ENCODE data around the gene MPPED2.

Gene MPPED2

GRCh38 chr11:30454111-30454510, 132.0 kb downstream of the MPPED2 start:
- no peak for DNase-seq (ENCODE audit: low read depth in 2 of 2)

DNA sequence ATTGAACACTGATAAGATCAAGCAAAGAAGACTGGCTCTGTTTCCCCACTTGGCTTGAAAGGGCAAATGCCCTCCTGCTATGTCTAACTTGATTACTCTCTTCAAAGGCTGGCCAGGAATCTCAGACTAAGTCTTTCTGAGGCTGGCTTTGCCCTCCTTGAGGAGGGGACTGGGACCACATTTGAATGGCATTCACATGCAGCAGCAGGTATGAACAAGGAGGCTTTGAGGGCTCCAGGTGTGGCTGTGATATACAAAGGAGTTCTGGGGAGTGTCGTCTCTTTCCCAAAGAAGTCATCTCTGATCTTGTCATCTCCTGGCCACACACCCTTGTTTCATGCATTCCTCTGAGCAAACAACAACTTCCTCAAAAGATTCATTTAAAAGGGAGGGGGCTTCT, 132.4 kb downstream of the MPPED2 start:
- no peak for DNase-seq (ENCODE audit: low read depth in 2 of 2)

GRCh38 chr11:30452842-30453241, 133.3 kb downstream of the MPPED2 start:
- no peak for DNase-seq (ENCODE audit: low read depth in 2 of 2)

DNA sequence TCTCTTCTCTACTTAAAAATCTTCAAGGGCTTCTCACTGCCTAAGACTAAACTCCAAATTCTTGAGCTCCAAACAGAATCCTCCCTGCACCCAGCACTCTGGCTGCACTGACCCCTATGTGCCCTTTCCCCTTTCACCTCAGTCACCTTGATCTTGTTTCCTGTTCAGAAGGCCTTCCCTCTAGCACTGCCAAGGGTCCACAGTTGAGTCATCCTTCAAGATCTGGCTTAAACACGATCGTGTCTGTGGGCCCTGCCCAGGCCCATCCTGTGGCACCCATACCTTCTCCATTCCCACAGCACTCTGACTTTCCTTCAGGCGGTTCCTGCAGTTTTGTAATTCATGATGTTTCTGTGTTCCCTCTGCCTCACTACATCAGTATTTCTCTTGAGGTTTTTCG, 134.0 kb downstream of the MPPED2 start:
- DNase-seq (ENCODE audit: low read depth in 2 of 2), result no peak

DNA sequence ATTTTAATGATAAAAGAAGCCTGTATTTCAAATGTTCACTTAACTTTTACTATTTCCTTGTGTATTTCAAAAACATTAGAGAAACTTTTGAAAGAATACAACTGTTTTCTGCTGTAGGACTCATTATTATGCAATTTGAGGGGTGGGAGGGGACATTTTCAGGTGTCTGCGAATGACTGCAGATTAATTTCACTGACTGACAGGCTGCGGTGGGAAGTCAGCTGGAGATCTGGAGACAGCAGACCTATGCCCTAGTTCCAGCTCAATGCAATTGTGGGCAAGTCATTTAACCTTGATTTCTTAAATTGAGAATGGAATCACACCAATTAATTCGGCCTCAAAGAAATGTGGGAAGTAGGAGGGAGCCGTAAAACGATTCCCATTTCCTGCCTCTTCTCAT, 134.5 kb downstream of the MPPED2 start:
- no peak for DNase-seq (ENCODE audit: low read depth in 2 of 2)

GRCh38 chr11:30451167-30451566, 135.0 kb downstream of the MPPED2 start:
- no peak for DNase-seq (ENCODE audit: low read depth in 2 of 2)

DNA sequence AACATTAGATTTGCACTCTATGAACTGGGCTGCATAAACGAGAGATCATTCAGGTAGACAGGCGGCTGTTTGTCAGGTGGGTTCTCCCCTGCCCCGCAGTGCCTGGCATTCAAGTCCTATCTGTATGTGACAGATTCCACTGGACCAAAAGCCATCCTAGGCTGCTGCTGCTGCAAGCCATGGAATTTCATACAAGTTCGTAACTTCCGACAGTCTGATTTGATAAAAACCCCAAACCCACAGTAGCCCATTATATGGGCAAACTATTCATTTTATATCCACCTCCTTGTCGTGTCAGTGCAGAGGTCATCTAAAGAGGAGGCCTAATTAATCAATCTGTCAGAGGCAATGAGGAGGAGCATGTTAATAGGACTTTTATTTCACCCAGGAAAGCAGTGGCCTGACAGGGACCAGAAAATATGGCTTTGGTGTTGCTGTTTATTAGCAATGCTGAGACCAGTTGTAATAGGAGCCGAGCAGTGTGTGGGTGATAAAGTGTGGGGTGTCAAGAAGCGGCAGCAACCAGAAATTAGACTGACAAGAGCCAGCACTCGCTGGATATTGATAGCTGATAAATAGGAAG, 139.0 kb downstream of the MPPED2 start:
- DNase-seq (ENCODE audit: low read depth in 2 of 2), result no peak

GRCh38 chr11:30446520-30446919, 139.6 kb downstream of the MPPED2 start:
- no peak for DNase-seq (ENCODE audit: low read depth in 2 of 2)

DNA sequence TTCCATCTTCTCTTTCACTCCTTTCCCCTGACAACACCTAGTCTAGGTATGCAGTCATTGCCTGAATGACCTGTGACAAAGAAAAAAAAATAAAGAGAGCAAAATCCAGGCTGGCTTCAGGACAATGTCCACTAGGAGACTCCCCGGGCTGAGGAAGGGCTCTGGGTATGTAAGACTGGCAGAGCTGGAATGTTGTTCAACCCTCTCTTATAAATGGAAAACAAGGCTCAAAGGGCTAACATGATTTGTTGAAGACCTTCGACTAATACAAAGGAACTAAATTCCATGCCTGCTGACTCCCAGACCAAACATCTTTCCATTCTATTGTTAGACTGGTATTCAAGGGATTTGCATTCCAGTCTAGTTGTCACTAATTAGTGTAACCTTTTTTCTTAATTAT, 141.1 kb downstream of the MPPED2 start:
- DNase-seq (ENCODE audit: low read depth in 2 of 2), result no peak

DNA sequence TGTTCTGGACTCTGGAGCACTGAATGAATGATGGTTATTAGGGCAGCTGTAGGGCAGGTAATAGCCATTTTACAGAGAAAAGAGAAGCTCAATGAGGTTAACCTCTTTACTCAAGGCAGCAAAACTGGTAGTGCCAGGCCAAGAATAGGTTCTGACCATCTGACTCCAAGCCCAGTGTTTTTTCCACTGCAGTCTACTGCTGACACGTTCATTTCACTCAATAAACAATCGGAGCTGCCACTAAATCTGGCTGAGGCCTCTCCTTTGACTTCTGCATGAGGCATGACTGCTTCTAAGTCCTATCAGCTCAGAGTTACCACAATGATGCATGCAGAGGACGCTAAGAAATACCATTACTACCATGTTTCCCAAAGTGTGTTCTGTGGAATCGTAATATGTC, 145.6 kb downstream of the MPPED2 start:
- no peak for DNase-seq (ENCODE audit: low read depth in 2 of 2)

DNA sequence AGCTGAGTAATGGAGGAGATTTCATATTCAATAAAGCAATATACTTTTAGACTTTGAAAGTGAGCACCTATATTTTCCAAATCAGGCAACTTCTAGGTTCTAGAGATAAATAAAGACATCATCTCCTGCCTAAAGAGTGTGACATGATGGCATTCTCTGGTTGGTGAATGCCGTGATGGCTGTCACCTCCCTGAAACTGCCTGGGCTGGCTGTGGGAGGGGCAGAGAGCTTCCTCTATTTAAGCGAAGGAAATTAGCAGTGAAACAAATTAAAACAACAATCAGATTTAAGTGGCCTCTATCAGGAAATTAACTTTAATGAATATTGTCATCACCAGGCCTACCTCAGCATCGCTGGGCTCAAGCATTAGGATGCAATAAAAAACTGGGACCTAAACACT, 149.4 kb downstream of the MPPED2 start:
- DNase-seq (ENCODE audit: low read depth in 2 of 2), result no peak

DNA sequence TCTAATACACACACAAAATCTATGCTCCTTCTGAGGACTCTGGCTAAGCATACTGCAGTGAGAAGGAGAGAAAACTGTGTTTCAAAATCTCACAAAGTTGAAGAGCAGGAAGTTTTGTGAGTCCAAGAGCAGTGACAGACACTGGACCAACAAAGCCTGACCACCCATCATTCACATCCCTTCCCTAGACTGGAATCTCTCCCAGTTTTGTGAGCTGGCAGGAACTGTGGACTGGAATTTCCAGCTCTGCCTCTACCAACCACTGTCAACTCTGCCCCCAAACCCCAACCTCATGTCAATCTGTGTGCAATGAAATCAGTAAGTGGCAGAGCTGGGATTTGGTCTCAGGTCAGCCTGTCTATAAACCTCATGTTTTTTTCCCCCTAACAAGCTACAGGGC, 150.7 kb downstream of the MPPED2 start:
- DNase-seq (ENCODE audit: low read depth in 2 of 2), result no peak

DNA sequence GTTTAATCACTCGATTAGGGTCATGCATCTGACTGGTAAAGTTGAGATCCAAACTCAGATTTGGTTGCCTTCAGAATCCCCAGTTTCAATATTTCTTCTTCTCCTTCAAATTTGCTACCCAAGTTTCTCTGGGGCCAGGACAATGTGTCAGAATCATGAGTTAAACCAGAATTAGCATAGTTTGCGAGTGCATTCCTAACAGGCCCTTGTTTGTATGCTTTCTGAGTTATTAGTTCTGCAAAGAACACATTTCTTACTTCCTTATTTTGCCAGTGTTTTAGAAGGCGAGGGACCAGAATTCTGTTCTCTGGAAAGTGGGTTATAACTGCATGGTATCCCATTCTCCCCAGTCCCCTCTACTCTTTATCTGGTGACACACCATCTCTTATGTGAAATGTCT, 151.3 kb downstream of the MPPED2 start:
- DNase-seq (ENCODE audit: low read depth in 2 of 2), result no peak

DNA sequence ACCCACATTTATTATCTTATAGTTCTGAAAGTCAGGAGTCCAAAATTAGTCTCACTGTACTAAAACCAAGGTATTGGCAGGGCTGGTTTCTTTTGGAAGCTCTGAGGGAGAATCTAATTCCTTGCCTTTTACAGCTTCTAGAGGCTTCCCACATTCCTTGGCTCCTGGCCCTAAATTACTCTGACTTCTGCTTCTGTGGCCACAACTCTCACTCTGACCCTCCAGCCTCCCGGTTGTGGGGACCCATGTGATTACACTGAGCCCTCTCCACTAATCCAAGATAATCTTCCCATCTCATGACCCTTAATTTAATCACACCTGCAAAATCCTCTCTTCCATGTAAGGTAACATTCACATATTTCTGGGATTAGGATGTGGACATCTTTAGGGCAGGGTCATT, 152.3 kb downstream of the MPPED2 start:
- no peak for DNase-seq (ENCODE audit: low read depth in 2 of 2)

DNA sequence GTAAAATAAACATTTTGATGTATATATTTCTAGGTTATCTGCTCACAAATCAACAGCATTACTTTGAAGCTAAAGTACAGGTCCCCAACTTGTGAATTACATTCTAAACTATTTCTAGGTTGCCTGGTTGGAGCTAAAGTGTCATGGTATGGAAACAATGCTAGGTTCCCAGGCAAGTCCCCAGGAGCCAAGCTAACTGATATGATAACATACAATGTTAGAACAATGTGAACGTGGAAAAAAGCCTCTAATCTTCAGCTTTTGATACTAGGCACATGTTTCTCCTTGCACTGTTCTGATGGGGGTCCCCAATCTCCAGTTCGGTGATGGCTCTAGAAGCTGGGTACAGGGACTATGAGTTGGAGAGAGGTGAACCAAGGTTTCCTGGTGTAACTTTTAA, 153.4 kb downstream of the MPPED2 start:
- no peak for DNase-seq (ENCODE audit: low read depth in 2 of 2)

GRCh38 chr11:30432178-30432577, 154.0 kb downstream of the MPPED2 start:
- DNase-seq (ENCODE audit: low read depth in 2 of 2), result no peak

DNA sequence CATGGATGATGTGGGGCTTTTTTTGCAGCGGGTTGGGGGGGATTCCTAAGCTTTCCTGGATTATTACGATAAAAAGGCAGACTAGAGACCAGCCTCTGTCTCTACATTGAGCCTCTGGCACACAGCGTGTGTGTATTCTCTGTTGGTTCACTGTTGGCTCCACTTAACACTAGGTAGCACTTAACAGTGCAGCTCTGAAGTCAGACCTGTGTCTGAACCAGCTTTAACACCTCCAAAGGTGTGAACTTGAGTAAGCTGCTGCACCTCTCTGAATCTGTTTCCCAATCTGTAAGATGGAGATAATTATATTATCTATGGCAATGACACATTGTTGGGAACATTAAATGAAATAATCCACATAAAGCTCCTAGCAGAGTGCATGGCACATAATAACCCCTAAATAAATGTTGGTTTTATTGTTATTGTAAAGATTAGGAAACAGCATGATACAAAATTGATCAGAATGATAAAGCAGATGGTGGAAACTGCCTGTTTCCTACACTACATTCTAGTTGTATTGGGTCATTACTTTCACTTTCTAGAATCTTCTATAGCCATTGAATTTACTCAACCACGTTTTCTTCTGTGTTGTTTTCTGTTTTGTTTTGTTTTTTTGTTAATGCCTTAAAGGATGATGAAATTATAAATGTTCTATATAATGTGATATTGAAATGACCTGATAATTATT, 154.9 kb downstream of the MPPED2 start:
- DNase-seq (ENCODE audit: low read depth in 2 of 2), result no peak

DNA sequence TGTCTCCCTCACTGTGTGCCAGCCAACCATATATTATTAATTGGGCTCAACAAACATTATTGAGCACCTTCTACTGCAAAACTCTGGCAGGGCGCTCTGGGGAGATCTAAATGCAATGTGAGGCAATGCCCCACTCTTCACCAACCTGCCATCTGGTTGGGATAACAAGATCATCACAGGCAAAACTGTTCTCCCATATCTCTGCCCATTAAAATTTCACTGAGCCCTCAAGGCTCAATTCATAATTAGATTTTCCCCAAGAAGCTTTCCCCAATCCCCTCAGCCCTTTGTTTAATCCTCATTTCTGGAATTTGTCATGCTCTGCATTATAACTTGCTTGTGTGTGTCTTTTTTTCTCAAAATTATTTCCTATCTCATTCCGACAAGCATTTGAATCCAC, 156.6 kb downstream of the MPPED2 start:
- no peak for DNase-seq (ENCODE audit: low read depth in 2 of 2)

GRCh38 chr11:30426781-30427180, 159.4 kb downstream of the MPPED2 start:
- DNase-seq (ENCODE audit: low read depth in 2 of 2), result no peak

GRCh38 chr11:30424844-30425243, 161.3 kb downstream of the MPPED2 start:
- DNase-seq (ENCODE audit: low read depth in 2 of 2), result no peak

DNA sequence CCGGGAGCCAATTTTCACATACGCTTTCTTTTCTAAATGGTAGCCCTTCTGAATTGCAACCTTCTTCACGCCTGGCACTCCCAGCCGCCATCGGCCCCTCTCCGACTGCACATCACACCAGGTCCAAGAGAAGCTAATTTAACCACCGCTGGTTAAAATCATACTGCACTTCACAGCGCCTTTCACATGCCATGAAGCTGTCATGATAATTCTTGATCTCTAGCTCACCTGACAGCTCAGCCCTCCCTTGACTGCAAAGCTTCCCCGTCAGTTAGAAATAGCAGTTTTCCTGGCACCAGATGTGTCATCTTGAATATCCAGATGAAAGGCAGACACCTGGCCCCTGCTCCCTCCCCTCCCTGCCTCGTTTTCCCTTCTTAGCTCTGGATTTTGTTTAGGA, 161.8 kb downstream of the MPPED2 start:
- DNase-seq (ENCODE audit: low read depth in 2 of 2), result no peak

GRCh38 chr11:30423886-30424285, 162.3 kb downstream of the MPPED2 start:
- DNase-seq (ENCODE audit: low read depth in 2 of 2), result no peak

GRCh38 chr11:30423279-30423648, 162.9 kb downstream of the MPPED2 start:
- no peak for DNase-seq (ENCODE audit: low read depth in 2 of 2)

Data from activated CD4-positive, alpha-beta T cell treated with anti-CD3 and anti-CD28 coated beads for 24 hours (primary cell).